Endothelial cell of umbilical vein (primary cell): Measurements from ENCODE around the gene ENDOG. TPM values are rescaled to one million over a fixed set of nuclear protein-coding genes. Genes with fewer than 3 reads are reported as not detected.

Source experiments
- BruUV-seq: library from RNA; stranded (reverse); fragments of 400-500 nt; replicated peaks from 2 replicates; lab custom pipeline; 2021; lab: Mats Ljungman, UMichigan
- CTCF ChIA-PET: fragments of 300-600, 350-600 bp; sonication (Branson Sonifier 250); formaldehyde crosslinking; loops from one replicate; lab custom pipeline; 2021; ENCODE audit warnings: antibody characterized with exemption, inconsistent platforms; lab: Charles Lee
- POLR2A ChIA-PET: fragments of 300-600, 350-600 bp; sonication (Branson Sonifier 250); formaldehyde crosslinking; loops from one replicate; lab custom pipeline; 2021; ENCODE audit warnings: antibody characterized with exemption, inconsistent platforms; lab: Charles Lee
- DNase-seq: peaks from one replicate; pipeline ENCODE4 v3.0.0-alpha.2; 2011; ENCODE audit warnings: low read depth, low spot score
- FAIRE-seq: peaks from 2 replicates; lab custom pipeline; 2011; peaks lifted over from hg19 to GRCh38; lab: Jason Lieb, UNC
- H2AFZ ChIP-seq: 2 replicates; pipeline ENCODE4 v1.6.0; 2012; ENCODE audit warnings: low read depth, low read length, control low read depth, inconsistent platforms
- H3K27ac ChIP-seq: 2 replicates; pipeline ENCODE4 v1.5.1; 2011; ENCODE audit warnings: low read depth, mild to moderate bottlenecking, control low read depth, low read length, moderate library complexity; ENCODE audit not compliant: insufficient read depth
- H3K27me3 ChIP-seq, 2 experiments: 2 replicates each; pipeline versions ENCODE4 v1.6.0 to v1.6.1; 2011; ENCODE audit warnings: low read length in 2 of 2, mixed read lengths in 1 of 2; ENCODE audit not compliant: control insufficient read depth in 2 of 2, insufficient read depth in 2 of 2
- H3K36me3 ChIP-seq, 2 experiments: 2 replicates in 1 of 2; 3 replicates in 1 of 2; pipeline ENCODE4 v1.5.1; 2011; ENCODE audit warnings: low read length in 2 of 2, mild to moderate bottlenecking in 1 of 2, moderate library complexity in 1 of 2; ENCODE audit not compliant: control insufficient read depth in 2 of 2, insufficient read depth in 2 of 2; ENCODE audit errors: extremely low read depth in 1 of 2
- H3K4me1 ChIP-seq: 3 replicates; pipeline ENCODE4 v1.5.1; 2011; ENCODE audit warnings: mild to moderate bottlenecking, low read length; ENCODE audit not compliant: control insufficient read depth, insufficient read depth; ENCODE audit errors: extremely low read depth
- H3K4me2 ChIP-seq: 2 replicates; pipeline ENCODE4 v1.6.1; 2011; ENCODE audit warnings: low read length, control low read depth, mixed read lengths; ENCODE audit not compliant: insufficient read depth
- H3K4me3 ChIP-seq, 3 experiments: fragments of 200-600 bp in 1 of 3; sonication (generic), shearing (Covaris generic) in 1 of 3; replicated peaks in 1 of 3; 2 replicates each; pipeline ENCODE4 v1.5.1; 2011 to 2016; ENCODE audit warnings: control low read depth in 3 of 3, low read length in 3 of 3, mild to moderate bottlenecking in 2 of 3, inconsistent platforms in 1 of 3, low read depth in 1 of 3, moderate library complexity in 1 of 3; ENCODE audit not compliant: insufficient read depth in 1 of 3
- H3K79me2 ChIP-seq: 2 replicates; pipeline ENCODE4 v1.6.0; 2012; ENCODE audit warnings: low read length, inconsistent platforms; ENCODE audit not compliant: control insufficient read depth, insufficient read depth
- H3K9ac ChIP-seq: replicated peaks from 2 replicates; pipeline ENCODE3; 2011; ENCODE audit warnings: low read length, control low read depth; ENCODE audit not compliant: insufficient read depth; ENCODE audit errors: extremely low read depth
- H3K9me1 ChIP-seq: replicated peaks from 3 replicates; pipeline ENCODE4 v1.6.0; 2011; ENCODE audit warnings: mild to moderate bottlenecking, low read length; ENCODE audit not compliant: control insufficient read depth, insufficient read depth; ENCODE audit errors: extremely low read depth
- H3K9me3 ChIP-seq: replicated peaks from 2 replicates; pipeline ENCODE4 v1.5.1; 2012; ENCODE audit warnings: low read length, inconsistent platforms; ENCODE audit not compliant: control insufficient read depth, insufficient read depth
- H4K20me1 ChIP-seq: replicated peaks from 2 replicates; pipeline ENCODE3; 2011; ENCODE audit warnings: mild to moderate bottlenecking, low read length; ENCODE audit not compliant: control insufficient read depth, insufficient read depth; ENCODE audit errors: extremely low read depth
- CTCF ChIP-seq, 2 donors: IDR thresholded peaks; 1 replicate in 1 of 2; 2 replicates in 1 of 2; pipeline ENCODE4 v1.5.1; 2011; ENCODE audit warnings: low read length in 2 of 2, mild to moderate bottlenecking in 2 of 2, moderate library complexity in 2 of 2, control low read depth in 1 of 2, inconsistent platforms in 1 of 2, low read depth in 1 of 2; ENCODE audit not compliant: insufficient read depth in 1 of 2; ENCODE audit errors: extremely low read depth in 1 of 2
- EZH2 ChIP-seq: IDR thresholded peaks from 2 replicates; pipeline ENCODE4 v1.6.1; 2012; ENCODE audit warnings: borderline replicate concordance, low read depth, mild to moderate bottlenecking, moderate library complexity, low read length, inconsistent platforms; ENCODE audit not compliant: severe bottlenecking
- FOS ChIP-seq: IDR thresholded peaks from 2 replicates; pipeline ENCODE4 v1.6.1; 2011; ENCODE audit warnings: mild to moderate bottlenecking, low read length, moderate library complexity, borderline replicate concordance; ENCODE audit not compliant: insufficient read depth
- GATA2 ChIP-seq: IDR thresholded peaks from 2 replicates; pipeline ENCODE4 v1.7.0; 2011; ENCODE audit warnings: low read depth, mild to moderate bottlenecking, moderate library complexity, mixed read lengths, low read length; ENCODE audit not compliant: insufficient read length, insufficient read depth
- JUN ChIP-seq: IDR thresholded peaks from 2 replicates; pipeline ENCODE4 v1.6.1; 2011; ENCODE audit warnings: borderline replicate concordance, low read depth; ENCODE audit not compliant: insufficient read length, insufficient read depth
- MAX ChIP-seq: IDR thresholded peaks from 2 replicates; pipeline ENCODE4 v1.6.1; 2011; ENCODE audit not compliant: insufficient read depth, insufficient read length
- MYC ChIP-seq: IDR thresholded peaks from one replicate; pipeline ENCODE4 v1.6.1; 2011; ENCODE audit warnings: mild to moderate bottlenecking, low read depth, low read length
- POLR2A ChIP-seq: IDR thresholded peaks from 2 replicates; pipeline ENCODE4 v1.6.1; 2012; ENCODE audit warnings: low read depth, mild to moderate bottlenecking, control low read depth, low read length
- POLR2AphosphoS5 ChIP-seq: IDR thresholded peaks from 2 replicates; pipeline ENCODE4 v1.6.1; 2012; ENCODE audit warnings: low read depth, mild to moderate bottlenecking, control low read depth, low read length, moderate library complexity; ENCODE audit not compliant: insufficient read depth
- dilution Hi-C: fragments of 300-500 bp; cut with MboI; formaldehyde crosslinking; loops from one replicate; pipeline ENCODE4 v1.15.0; 2019; ENCODE audit warnings: low sequenced_read_pairs; ENCODE audit not compliant: extremely low pct_ligation_motif_present
- intact Hi-C: fragments of 100-400 bp; cut with micrococcal nuclease; formaldehyde crosslinking; loops from one replicate; pipeline ENCODE4 v1.10.0; 2022
- polyA plus RNA-seq, 4 experiments: library from polyadenylated mRNA; depleted of rRNA in 3 of 4; stranded (reverse) in 3 of 4; unstranded in 1 of 4; fragments of >200 nt; gene quantifications; 2 replicates each; pipeline versions ENCODE4 v1.2.1 to v1.2.3, GENCODE V29; 2011 to 2012; ENCODE audit warnings: missing spikeins in 1 of 4
- total RNA-seq: library from RNA; stranded (reverse); gene quantifications from 2 replicates; pipeline ENCODE4 v1.2.3, GENCODE V29; 2021

Gene ENDOG
- total and polyA plus RNA-seq, 2 donors (not counting 3 experiments of a cell fraction or from before 2014, with no cell fraction given): 18.0 to 21.1 TPM

- no peak for FAIRE-seq
- POLR2A ChIA-PET: no interaction called here
- no peak overlapping the region for H3K4me3 ChIP-seq
- H4K20me1 ChIP-seq: no peaks in the 10 kb centered on the region
- H3K27ac ChIP-seq: no peak overlapping the region
- no peaks in the 10 kb centered on the region for H3K9me3 ChIP-seq
- H3K9me1 ChIP-seq: no peaks in the 10 kb centered on the region
- no peaks in the 10 kb centered on the region for H3K27me3 ChIP-seq
- CTCF ChIA-PET: no interaction called here
- H3K79me2 ChIP-seq: no peaks in the 10 kb centered on the region
- intact Hi-C loops (no loop called here), dilution Hi-C loops (no loop called here)
- DNase-seq: no peak
- no peak for TF ChIP-seq FOS
- TF ChIP-seq EZH2: no peak
- no peak for TF ChIP-seq POLR2A
- TF ChIP-seq MYC: no peak
- no peak for TF ChIP-seq MAX
- no peak for TF ChIP-seq POLR2AphosphoS5
- TF ChIP-seq CTCF (IDR thresholded peaks at IDR 0.05; ENCODE audit: extremely low read depth in 1 of 2, insufficient read depth in 1 of 2, low read depth in 1 of 2, low read length in 2 of 2): no peak
- TF ChIP-seq GATA2: no peak
- TF ChIP-seq JUN: no peak
- H3K9ac ChIP-seq: no peak overlapping the region
- H2AFZ ChIP-seq: no peak overlapping the region
- peaks cover 0 to 3% of the 10 kb centered on the region in 2 experiments for H3K36me3 ChIP-seq
- H3K4me2 ChIP-seq: no peak overlapping the region
- no TSS peak for BruUV-seq
- H3K4me1 ChIP-seq: no peaks in the 10 kb centered on the region
Observed at GRCh38 chr9:128846680-128847030, 28.4 kb downstream of the ENDOG start.
